Neural cell (in vitro differentiated cells): ENCODE data around the gene RUFY4.

Experiments used
- CTCF ChIP-seq: fragments of 450-650 bp; IDR thresholded peaks from 2 replicates; pipeline ENCODE4 v1.5.1; 2014; ENCODE audit warnings: antibody characterized with exemption, mild to moderate bottlenecking, moderate library complexity; ENCODE audit not compliant: poor library complexity, severe bottlenecking
- POLR2AphosphoS5 ChIP-seq: IDR thresholded peaks from 2 replicates; pipeline ENCODE4 v1.6.1; 2012

- no peak for TF ChIP-seq CTCF
- TF ChIP-seq POLR2AphosphoS5: no peak
Measured at GRCh38 chr2:218125626-218126080, 56.6 kb downstream of the RUFY4 start, which contains the start of gene CXCR2.
